Loucy (cell line): ENCODE results near the gene RIN3.

Experiments
- H2AFZ ChIP-seq: fragments of 200-600 bp; sonication (generic); 2 replicates; pipeline ENCODE4 v1.6.0; 2016; ENCODE audit warnings: antibody characterized with exemption, mild to moderate bottlenecking, low read length, moderate library complexity
- H3F3A ChIP-seq: fragments of 200-600 bp; 2 replicates; pipeline ENCODE4 v1.6.0; 2016; ENCODE audit warnings: antibody characterized with exemption, low read depth, mild to moderate bottlenecking
- H3K27me3 ChIP-seq: fragments of 200-600 bp; sonication (generic); 2 replicates; pipeline ENCODE4 v1.6.1; 2014; ENCODE audit warnings: low read length, mild to moderate bottlenecking; ENCODE audit not compliant: insufficient read depth, poor library complexity, severe bottlenecking
- H3K36me3 ChIP-seq: fragments of 200-600 bp; sonication (generic); 2 replicates; pipeline ENCODE4 v1.6.1; 2016; ENCODE audit warnings: low read length; ENCODE audit not compliant: insufficient read depth
- H3K4me1 ChIP-seq: fragments of 200-600 bp; sonication (generic); 2 replicates; pipeline ENCODE4 v1.5.1; 2014; ENCODE audit warnings: low read length, mild to moderate bottlenecking; ENCODE audit not compliant: insufficient read depth, poor library complexity, severe bottlenecking
- H3K4me2 ChIP-seq: fragments of 200-600 bp; sonication (generic); 2 replicates; pipeline ENCODE4 v1.6.0; 2014; ENCODE audit warnings: antibody characterized with exemption, low read length, low read depth, mild to moderate bottlenecking; ENCODE audit not compliant: poor library complexity, severe bottlenecking
- H3K4me3 ChIP-seq: fragments of 200-600 bp; sonication (generic); 2 replicates; pipeline ENCODE4 v1.5.1; 2014; ENCODE audit warnings: low read length, mild to moderate bottlenecking, mixed read lengths; ENCODE audit not compliant: poor library complexity, severe bottlenecking
- H3K79me2 ChIP-seq: fragments of 200-600 bp; sonication (generic); 2 replicates; pipeline ENCODE4 v1.6.1; 2014; ENCODE audit warnings: low read length; ENCODE audit not compliant: insufficient read depth
- H3K9ac ChIP-seq: fragments of 200-600 bp; sonication (generic); 2 replicates; pipeline ENCODE4 v1.6.0; 2014; ENCODE audit warnings: mild to moderate bottlenecking, low read depth, low read length, moderate library complexity; ENCODE audit not compliant: poor library complexity, severe bottlenecking
- H3K9me2 ChIP-seq: fragments of 200-600 bp; sonication (generic); replicated peaks from 2 replicates; pipeline ENCODE4 v1.6.1; 2016; ENCODE audit warnings: low read depth, low read length, mixed read lengths
- H3K9me3 ChIP-seq: fragments of 200-600 bp; sonication (generic); 2 replicates; pipeline ENCODE4 v1.6.1; 2014; ENCODE audit warnings: mild to moderate bottlenecking, antibody characterized with exemption, low read length, low read depth; ENCODE audit not compliant: insufficient read depth
- H4K20me1 ChIP-seq: fragments of 200-600 bp; sonication (generic); 2 replicates; pipeline ENCODE4 v1.6.0; 2014; ENCODE audit warnings: antibody characterized with exemption, low read length, mild to moderate bottlenecking; ENCODE audit not compliant: insufficient read depth, poor library complexity, severe bottlenecking
- EZH2phosphoT487 ChIP-seq: fragments of 200-600 bp; IDR thresholded peaks from 2 replicates; pipeline ENCODE4 v1.6.1; 2018; ENCODE audit warnings: antibody characterized with exemption, mild to moderate bottlenecking, moderate library complexity, borderline replicate concordance
- TF ChIP-seq, protein P1 (sequence below): fragments of 200-600 bp; sonication (generic); conservative IDR thresholded peaks from 2 replicates; pipeline ENCODE4 v1.5.1; 2014; ENCODE audit warnings: mild to moderate bottlenecking, antibody characterized with exemption, low read length

Gene RIN3

DNA sequence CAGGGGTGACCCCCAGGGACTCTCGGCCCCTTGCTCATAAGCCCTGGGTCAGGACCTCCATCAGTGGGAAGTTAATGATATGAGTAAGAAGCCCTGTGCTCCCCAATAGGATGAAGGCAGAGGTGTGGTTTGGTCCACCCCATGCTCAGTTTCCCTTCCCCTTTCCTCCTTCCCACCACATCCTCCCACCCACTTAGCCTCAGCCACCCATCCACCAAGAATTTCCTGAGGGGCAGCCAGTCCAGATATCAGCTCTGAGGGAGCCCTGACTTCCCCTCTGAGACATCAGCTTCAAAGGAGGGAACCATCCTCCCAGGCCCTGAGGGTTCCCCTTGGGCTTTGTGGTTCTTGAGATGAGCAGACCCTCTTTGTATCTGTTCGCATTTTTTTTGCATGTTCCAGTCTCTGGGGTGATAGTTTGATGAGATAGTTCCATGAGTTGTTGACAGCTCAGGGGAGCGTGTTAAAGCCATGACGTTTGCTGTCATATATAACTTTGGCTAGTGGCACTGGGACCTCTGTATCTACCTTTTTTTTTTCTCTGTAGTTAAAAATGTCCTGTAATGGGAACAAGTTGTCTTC is 163.6 kb downstream of the RIN3 start:
- Histone ChIP-seq H3K4me2 (no peak overlapping the region), H3K9me3 (no peaks in the 10 kb centered on the region), H3K36me3 (peaks cover 52% of the 10 kb centered on the region; the same call in 1 of the 2 replicates), H3K4me1 (peaks cover 12% of the 10 kb centered on the region), H3K9ac (no peak overlapping the region), H2AFZ (no peak overlapping the region), H3K9me2 (no peaks in the 10 kb centered on the region), H3K27me3 (no peaks in the 10 kb centered on the region), H3K79me2 (no peaks in the 10 kb centered on the region), H3K4me3 (no peak overlapping the region), H3F3A (no peaks in the 10 kb centered on the region), H4K20me1 (no peaks in the 10 kb centered on the region)
- TF ChIP-seq EZH2phosphoT487 = no peak
- TF ChIP-seq, protein P1, sequence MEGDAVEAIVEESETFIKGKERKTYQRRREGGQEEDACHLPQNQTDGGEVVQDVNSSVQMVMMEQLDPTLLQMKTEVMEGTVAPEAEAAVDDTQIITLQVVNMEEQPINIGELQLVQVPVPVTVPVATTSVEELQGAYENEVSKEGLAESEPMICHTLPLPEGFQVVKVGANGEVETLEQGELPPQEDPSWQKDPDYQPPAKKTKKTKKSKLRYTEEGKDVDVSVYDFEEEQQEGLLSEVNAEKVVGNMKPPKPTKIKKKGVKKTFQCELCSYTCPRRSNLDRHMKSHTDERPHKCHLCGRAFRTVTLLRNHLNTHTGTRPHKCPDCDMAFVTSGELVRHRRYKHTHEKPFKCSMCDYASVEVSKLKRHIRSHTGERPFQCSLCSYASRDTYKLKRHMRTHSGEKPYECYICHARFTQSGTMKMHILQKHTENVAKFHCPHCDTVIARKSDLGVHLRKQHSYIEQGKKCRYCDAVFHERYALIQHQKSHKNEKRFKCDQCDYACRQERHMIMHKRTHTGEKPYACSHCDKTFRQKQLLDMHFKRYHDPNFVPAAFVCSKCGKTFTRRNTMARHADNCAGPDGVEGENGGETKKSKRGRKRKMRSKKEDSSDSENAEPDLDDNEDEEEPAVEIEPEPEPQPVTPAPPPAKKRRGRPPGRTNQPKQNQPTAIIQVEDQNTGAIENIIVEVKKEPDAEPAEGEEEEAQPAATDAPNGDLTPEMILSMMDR = no peak

DNA sequence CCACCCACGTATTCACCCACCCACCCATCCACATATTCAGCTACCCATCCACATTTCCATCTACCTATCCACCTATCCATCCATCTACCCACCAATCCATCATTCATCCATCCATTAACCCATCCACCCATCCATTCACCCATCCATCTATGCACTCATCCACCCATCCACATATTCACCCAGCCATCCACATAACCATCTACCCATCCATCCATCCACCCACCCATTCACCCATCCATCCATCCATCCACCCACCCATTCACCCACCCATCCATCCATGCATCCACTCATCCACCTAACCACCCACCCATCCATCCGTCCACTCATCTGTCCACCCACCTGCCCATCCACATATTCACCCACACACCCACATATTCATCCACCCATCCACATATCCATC is 164.4 kb downstream of the RIN3 start:
- no peak overlapping the region for H3K4me2 ChIP-seq
- H3K4me3 ChIP-seq = no peak overlapping the region

DNA sequence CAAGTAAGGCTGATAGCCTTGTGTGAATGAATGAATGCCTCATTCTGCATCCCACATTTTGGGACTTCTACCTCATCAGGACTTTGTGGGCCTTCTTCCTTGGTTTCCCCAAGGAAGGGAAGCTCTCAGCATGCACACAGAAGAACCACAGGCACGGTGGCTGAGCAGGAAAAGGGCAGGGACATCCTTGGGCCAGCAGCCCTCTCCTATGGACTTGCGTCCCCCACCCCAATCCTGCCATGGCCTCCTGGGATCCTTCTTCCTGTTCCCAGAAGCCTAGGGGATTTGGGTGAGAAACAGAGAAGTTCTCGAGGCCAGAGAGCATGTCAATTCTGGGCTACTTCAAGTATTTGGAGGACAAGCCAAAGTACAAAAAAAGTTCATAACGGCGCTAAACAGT is 165.2 kb downstream of the RIN3 start:
- Histone ChIP-seq H3K36me3 (peaks cover 55% of the 10 kb centered on the region; the same call in 1 of the 2 replicates), H3K4me1 (peaks cover 12% of the 10 kb centered on the region), H3K9me3 (no peaks in the 10 kb centered on the region), H3F3A (no peaks in the 10 kb centered on the region), H3K4me2 (no peak overlapping the region), H3K4me3 (no peak overlapping the region), H3K27me3 (no peaks in the 10 kb centered on the region), H4K20me1 (no peaks in the 10 kb centered on the region), H3K79me2 (no peaks in the 10 kb centered on the region), H3K9ac (no peak overlapping the region), H3K9me2 (no peaks in the 10 kb centered on the region), H2AFZ (no peak overlapping the region)
- TF ChIP-seq, protein P1 = no peak
- TF ChIP-seq EZH2phosphoT487 = no peak

More for the DNA sequence above, 164.4 kb downstream of the RIN3 start:
- Histone ChIP-seq H3K9me3 (no peaks in the 10 kb centered on the region), H4K20me1 (no peaks in the 10 kb centered on the region), H3F3A (no peaks in the 10 kb centered on the region), H3K4me1 (peaks cover 12% of the 10 kb centered on the region), H3K79me2 (no peaks in the 10 kb centered on the region), H2AFZ (no peak overlapping the region), H3K9me2 (no peaks in the 10 kb centered on the region), H3K9ac (no peak overlapping the region), H3K27me3 (no peaks in the 10 kb centered on the region), H3K36me3 (peaks cover 52% of the 10 kb centered on the region; the same call in 1 of the 2 replicates)
- TF ChIP-seq EZH2phosphoT487 = no peak
- TF ChIP-seq, protein P1 = no peak
